Measurements from ENCODE around the gene POLE3. TPM values are rescaled to one million over a fixed set of nuclear protein-coding genes. Genes with fewer than 3 reads are reported as not detected.
A peak's percentile ranks its signal among the peaks of the same experiment; 100 is the strongest.

Gene POLE3
- total RNA-seq, 1 donor from 2014 or later, result 17.4 TPM

DNA sequence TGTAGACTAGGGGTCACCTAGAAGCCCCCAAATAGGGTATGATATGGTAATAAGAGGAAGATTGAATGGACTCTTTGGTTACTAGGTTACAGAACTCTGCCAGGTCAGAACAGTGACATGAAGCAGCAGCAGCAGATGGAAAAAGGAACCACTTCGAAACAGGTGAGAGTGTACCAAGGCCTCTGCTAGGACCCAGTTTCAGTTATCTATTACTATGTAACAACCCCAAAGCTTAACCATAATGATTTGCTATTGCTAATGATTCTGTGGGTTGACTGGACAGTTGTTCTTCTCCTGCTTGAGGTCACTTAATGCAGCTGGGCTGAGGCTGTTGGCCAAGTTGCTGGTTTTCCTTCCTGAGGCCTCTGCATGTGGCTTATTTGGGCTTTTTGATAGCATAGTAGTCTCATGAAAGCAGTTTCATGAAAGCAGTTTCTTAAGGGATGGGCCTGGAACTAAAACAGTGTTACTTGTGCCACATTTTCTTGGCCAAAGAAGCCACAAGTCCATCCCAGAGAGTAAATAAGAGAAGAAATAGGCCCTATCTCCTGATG lies 17.7 kb upstream of the POLE3 start:
- Histone ChIP-seq H3K4me3 (no peak overlapping the region), H3K4me1 (no peaks in the 10 kb centered on the region), H3K27ac (peak overlapping the region; percentile 64), H3K36me3 (no peaks in the 10 kb centered on the region), H3K27me3 (no peaks in the 10 kb centered on the region), H3K9me3 (no peaks in the 10 kb centered on the region)
- TF ChIP-seq POLR2AphosphoS5 (IDR thresholded peaks at IDR 0.05; ENCODE audit: insufficient read depth in 1 of 2, low read depth in 1 of 2) (no peak), POLR2A (IDR thresholded peaks at IDR 0.05) (no peak)
- TF ChIP-seq, protein P1, sequence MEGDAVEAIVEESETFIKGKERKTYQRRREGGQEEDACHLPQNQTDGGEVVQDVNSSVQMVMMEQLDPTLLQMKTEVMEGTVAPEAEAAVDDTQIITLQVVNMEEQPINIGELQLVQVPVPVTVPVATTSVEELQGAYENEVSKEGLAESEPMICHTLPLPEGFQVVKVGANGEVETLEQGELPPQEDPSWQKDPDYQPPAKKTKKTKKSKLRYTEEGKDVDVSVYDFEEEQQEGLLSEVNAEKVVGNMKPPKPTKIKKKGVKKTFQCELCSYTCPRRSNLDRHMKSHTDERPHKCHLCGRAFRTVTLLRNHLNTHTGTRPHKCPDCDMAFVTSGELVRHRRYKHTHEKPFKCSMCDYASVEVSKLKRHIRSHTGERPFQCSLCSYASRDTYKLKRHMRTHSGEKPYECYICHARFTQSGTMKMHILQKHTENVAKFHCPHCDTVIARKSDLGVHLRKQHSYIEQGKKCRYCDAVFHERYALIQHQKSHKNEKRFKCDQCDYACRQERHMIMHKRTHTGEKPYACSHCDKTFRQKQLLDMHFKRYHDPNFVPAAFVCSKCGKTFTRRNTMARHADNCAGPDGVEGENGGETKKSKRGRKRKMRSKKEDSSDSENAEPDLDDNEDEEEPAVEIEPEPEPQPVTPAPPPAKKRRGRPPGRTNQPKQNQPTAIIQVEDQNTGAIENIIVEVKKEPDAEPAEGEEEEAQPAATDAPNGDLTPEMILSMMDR (IDR thresholded peaks at IDR 0.05), result no peak
- no peak for DNase-seq (ENCODE audit: extremely low spot score in 2 of 2)
- intact Hi-C loops (cut with DNase I), result no loop called here

DNA sequence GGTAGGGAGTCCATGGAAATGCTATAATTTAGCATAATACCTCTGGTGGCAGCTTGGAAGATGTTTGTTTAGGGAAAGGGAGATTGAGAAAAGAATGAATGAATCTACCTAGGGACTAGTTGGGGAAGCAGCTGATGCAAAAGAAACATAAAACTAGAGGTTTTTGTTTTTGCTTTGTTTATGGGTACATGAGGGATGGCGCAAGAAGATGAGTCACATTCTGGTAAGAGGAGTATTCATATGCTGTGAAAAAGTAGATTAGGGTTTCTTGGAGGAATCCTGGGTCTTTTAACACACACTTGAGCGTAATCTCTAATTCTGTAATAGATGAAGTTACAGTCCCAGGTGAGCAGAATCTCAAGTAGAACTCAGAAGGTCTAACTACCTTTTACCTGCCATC lies 17.2 kb upstream of the POLE3 start:
- Histone ChIP-seq H3K4me3 (no peak overlapping the region), H3K4me1 (no peaks in the 10 kb centered on the region), H3K27ac (peak overlapping the region; percentile 64), H3K27me3 (no peaks in the 10 kb centered on the region), H3K9me3 (no peaks in the 10 kb centered on the region), H3K36me3 (no peaks in the 10 kb centered on the region)
- TF ChIP-seq, protein P1 (IDR thresholded peaks at IDR 0.05), result no peak
- TF ChIP-seq POLR2A (IDR thresholded peaks at IDR 0.05) (no peak), POLR2AphosphoS5 (IDR thresholded peaks at IDR 0.05; ENCODE audit: insufficient read depth in 1 of 2, low read depth in 1 of 2) (no peak)
- DNase-seq (ENCODE audit: extremely low spot score in 2 of 2), result no peak
- intact Hi-C loops (cut with DNase I), result no loop called here

DNA sequence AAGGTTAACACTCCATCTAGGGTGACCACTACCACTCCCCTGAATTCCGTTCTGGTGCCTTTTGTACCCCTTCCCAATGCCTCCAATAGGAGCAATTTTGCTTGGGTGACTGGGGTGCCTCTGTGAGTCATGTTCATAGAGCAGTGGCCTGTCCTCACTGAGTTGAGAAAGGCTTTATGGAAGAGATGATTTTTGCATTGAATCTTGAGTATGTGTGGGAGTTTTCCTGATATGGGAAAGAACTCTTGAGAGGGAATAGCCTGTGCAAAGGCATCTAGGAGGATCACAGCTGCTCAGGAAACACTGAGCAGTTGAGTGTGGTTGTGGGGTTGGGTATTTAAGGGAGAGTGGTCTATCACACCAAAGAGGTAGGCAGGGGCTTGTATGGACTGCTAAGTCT lies 16.2 kb upstream of the POLE3 start:
- H3K36me3 ChIP-seq, result no peaks in the 10 kb centered on the region
- no peaks in the 10 kb centered on the region for H3K27me3 ChIP-seq
- H3K4me3 ChIP-seq, result no peak overlapping the region
- no peak for DNase-seq (ENCODE audit: extremely low spot score in 2 of 2)
- TF ChIP-seq, protein P1 (IDR thresholded peaks at IDR 0.05), result no peak
- TF ChIP-seq POLR2AphosphoS5 (IDR thresholded peaks at IDR 0.05; ENCODE audit: insufficient read depth in 1 of 2, low read depth in 1 of 2) (no peak), POLR2A (IDR thresholded peaks at IDR 0.05) (no peak)
- no peaks in the 10 kb centered on the region for H3K9me3 ChIP-seq
- no peaks in the 10 kb centered on the region for H3K4me1 ChIP-seq
- peak overlapping the region; percentile 64 for H3K27ac ChIP-seq
- intact Hi-C loops (cut with DNase I), result no loop called here

DNA sequence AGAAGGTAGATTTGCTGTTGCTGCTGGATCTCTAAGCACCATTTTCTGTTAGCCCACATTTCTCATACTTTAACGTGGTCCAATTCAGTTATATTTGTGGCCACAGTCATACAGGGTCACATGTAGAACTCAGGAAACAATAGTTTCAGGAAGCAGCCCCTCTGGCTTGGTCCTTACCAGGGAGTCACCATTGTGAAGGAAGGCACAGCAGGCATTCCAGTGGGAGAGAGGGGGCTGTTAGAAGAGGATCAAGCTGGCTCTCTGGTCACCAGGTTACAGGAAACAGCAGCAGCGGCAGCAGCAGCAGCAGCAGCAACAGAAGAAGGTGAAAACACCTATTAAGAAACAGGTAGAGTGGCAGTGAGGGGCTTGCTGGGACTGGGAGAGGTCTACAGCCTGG lies 14.6 kb upstream of the POLE3 start:
- no peaks in the 10 kb centered on the region for H3K27me3 ChIP-seq
- H3K9me3 ChIP-seq, result no peaks in the 10 kb centered on the region
- no peak for DNase-seq (ENCODE audit: extremely low spot score in 2 of 2)
- no peak overlapping the region for H3K27ac ChIP-seq
- H3K4me1 ChIP-seq, result no peaks in the 10 kb centered on the region
- H3K4me3 ChIP-seq, result no peak overlapping the region
- H3K36me3 ChIP-seq, result no peaks in the 10 kb centered on the region
- intact Hi-C loops (cut with DNase I), result no loop called here
- TF ChIP-seq, protein P1 (IDR thresholded peaks at IDR 0.05), result no peak
- TF ChIP-seq POLR2A (IDR thresholded peaks at IDR 0.05) (no peak), POLR2AphosphoS5 (IDR thresholded peaks at IDR 0.05; ENCODE audit: insufficient read depth in 1 of 2, low read depth in 1 of 2) (no peak)

DNA sequence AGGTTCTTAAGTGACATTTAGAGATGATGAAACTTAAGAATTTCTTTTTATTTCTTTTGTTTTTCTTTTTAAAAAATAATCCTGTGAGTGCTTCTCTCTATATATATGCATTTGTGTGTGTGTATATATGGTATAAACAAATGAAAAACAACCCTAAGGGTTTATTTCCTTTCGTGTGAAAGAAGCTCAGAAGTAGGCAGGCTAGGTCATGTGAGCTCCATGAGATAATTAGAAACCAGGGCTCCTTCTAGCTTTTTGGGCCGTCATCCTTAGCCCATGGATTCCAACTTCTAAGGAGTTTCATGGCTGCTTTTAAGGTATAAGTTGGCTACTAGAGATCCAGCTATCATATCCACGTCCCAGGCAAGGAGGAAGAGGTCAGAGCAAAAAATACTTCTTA lies 11.3 kb upstream of the POLE3 start:
- intact Hi-C loops (cut with DNase I), result no loop called here

More for the DNA sequence above, 11.3 kb upstream of the POLE3 start:
- no peak overlapping the region for H3K4me3 ChIP-seq
- no peak overlapping the region for H3K27ac ChIP-seq
- H3K9me3 ChIP-seq, result no peaks in the 10 kb centered on the region
- DNase-seq (ENCODE audit: extremely low spot score in 2 of 2), result no peak
- no peaks in the 10 kb centered on the region for H3K4me1 ChIP-seq
- H3K36me3 ChIP-seq, result no peaks in the 10 kb centered on the region
- TF ChIP-seq, protein P1 (IDR thresholded peaks at IDR 0.05), result no peak
- TF ChIP-seq POLR2A (IDR thresholded peaks at IDR 0.05) (no peak), POLR2AphosphoS5 (IDR thresholded peaks at IDR 0.05; ENCODE audit: insufficient read depth in 1 of 2, low read depth in 1 of 2) (no peak)
- no peaks in the 10 kb centered on the region for H3K27me3 ChIP-seq

Data from vagina (tissue), 2 donors.